ENCODE measurements around the gene PRSS57. TPM values are rescaled to one million over a fixed set of nuclear protein-coding genes. Genes with fewer than 3 reads are reported as not detected.

Gene PRSS57
- total RNA-seq, 4 donors from 2014 or later = not detected

- Histone ChIP-seq H3K27ac (no peak overlapping the region), H3K27me3 (no peaks in the 10 kb centered on the region), H3K36me3 (peaks cover 26 to 35% of the 10 kb centered on the region in 2 donors), H3K4me1 (no peaks in the 10 kb centered on the region), H3K4me3 (replicated peaks in 1 of 3) (no peak overlapping the region), H3K9me3 (no peaks in the 10 kb centered on the region)
- DNase-seq = no peak
- 95 to 97% methylated on average over 12 to 43 of the region's 54 CpGs for WGBS, 2 donors
- TF ChIP-seq POLR2A (IDR thresholded peaks at IDR 0.05) = no peak
- no peak for TF ChIP-seq CTCF (IDR thresholded peaks at IDR 0.05)
- intact Hi-C loops (cut with DNase I) = no loop called here
Observed at GRCh38 chr19:652467-653389, 42.5 kb downstream of the PRSS57 start.

- H3K9me3 ChIP-seq = no peaks in the 10 kb centered on the region
- TF ChIP-seq POLR2A (IDR thresholded peaks at IDR 0.05) (no peak), CTCF (IDR thresholded peaks at IDR 0.05) (no peak)
- intact Hi-C loops (cut with DNase I) = no loop called here
- peaks cover 34 to 43% of the 10 kb centered on the region in 2 donors for H3K36me3 ChIP-seq
- no peak for DNase-seq
- H3K4me3 ChIP-seq (replicated peaks in 1 of 3) = no peak overlapping the region
- no peaks in the 10 kb centered on the region for H3K27me3 ChIP-seq
- WGBS, 2 donors = 76 to 89% methylated on average over 4 to 18 of the region's 24 CpGs
- H3K4me1 ChIP-seq = no peaks in the 10 kb centered on the region
- H3K27ac ChIP-seq = no peak overlapping the region
Observed at GRCh38 chr19:651991-652390, 43.3 kb downstream of the PRSS57 start.

GRCh38 chr19:651114-651818 is 44.0 kb downstream of the PRSS57 start:
- Histone ChIP-seq H3K27me3 (no peaks in the 10 kb centered on the region), H3K36me3 (peaks cover 37 to 48% of the 10 kb centered on the region in 2 donors)
- TF ChIP-seq POLR2A (IDR thresholded peaks at IDR 0.05) = no peak
- no peak for TF ChIP-seq CTCF (IDR thresholded peaks at IDR 0.05)

GRCh38 chr19:650121-650520 is 45.1 kb downstream of the PRSS57 start:
- TF ChIP-seq CTCF (IDR thresholded peaks at IDR 0.05) (no peak), POLR2A (IDR thresholded peaks at IDR 0.05) (no peak)
- peaks cover 37 to 48% of the 10 kb centered on the region in 2 donors for H3K36me3 ChIP-seq
- H3K9me3 ChIP-seq = no peaks in the 10 kb centered on the region
- 95 to 97% methylated on average over 11 of the region's 11 CpGs for WGBS, 2 donors
- no peaks in the 10 kb centered on the region for H3K4me1 ChIP-seq
- H3K4me3 ChIP-seq (replicated peaks in 1 of 3) = no peak overlapping the region
- no peak for DNase-seq
- intact Hi-C loops (cut with DNase I) = no loop called here
- H3K27me3 ChIP-seq = no peaks in the 10 kb centered on the region
- H3K27ac ChIP-seq = no peak overlapping the region

More at GRCh38 chr19:651114-651818, 44.0 kb downstream of the PRSS57 start:
- Histone ChIP-seq H3K9me3 (no peaks in the 10 kb centered on the region), H3K4me3 (replicated peaks in 1 of 3) (no peak overlapping the region), H3K4me1 (no peaks in the 10 kb centered on the region), H3K27ac (no peak overlapping the region)
- no peak for DNase-seq
- intact Hi-C loops (cut with DNase I) = no loop called here
- 95 to 98% methylated on average over 18 to 49 of the region's 58 CpGs for WGBS, 2 donors
